Activated T-cell treated with anti-CD3 and anti-CD28 coated beads, Interleukin-2, amount 50 U/mL, for 72 hours (primary cell): ENCODE results near the gene MAPRE3. TPM values are rescaled to one million over a fixed set of nuclear protein-coding genes. Genes with fewer than 3 reads are reported as not detected.

ENCODE experiments used
- ATAC-seq, 2 donors: fragments of 150-1000 bp; cut with Tn5 transposase; replicated peaks in 1 of 2; 2 replicates each; pipeline ENCODE4 v1.10.0; 2021; ENCODE audit warnings: moderate library complexity in 2 of 2, mild to moderate bottlenecking in 1 of 2
- DNase-seq, 2 donors: peaks; one replicate each; pipeline ENCODE4 v3.0.0; 2021 to 2022; ENCODE audit warnings: mixed read lengths in 1 of 2
- H3K27ac Mint-ChIP-seq: one replicate; pipeline ENCODE4 v1.8.0; 2022; ENCODE audit warnings: mild to moderate bottlenecking, moderate library complexity, mixed read lengths
- H3K27me3 Mint-ChIP-seq: one replicate; pipeline ENCODE4 v1.8.0; 2022; ENCODE audit warnings: low read depth, mixed read lengths
- H3K36me3 Mint-ChIP-seq, 2 donors: one replicate each; pipeline ENCODE4 v1.8.0; 2022; ENCODE audit warnings: mixed read lengths in 2 of 2, mild to moderate bottlenecking in 1 of 2; ENCODE audit not compliant: insufficient read depth in 2 of 2
- H3K4me1 Mint-ChIP-seq: one replicate; pipeline ENCODE4 v1.8.0; 2022; ENCODE audit warnings: low read depth, mixed read lengths
- H3K4me3 Mint-ChIP-seq, 2 donors: one replicate each; pipeline ENCODE4 v1.8.0; 2022; ENCODE audit warnings: mild to moderate bottlenecking in 2 of 2, mixed read lengths in 2 of 2, moderate library complexity in 2 of 2
- H3K9me3 Mint-ChIP-seq, 2 donors: one replicate each; pipeline ENCODE4 v1.8.0; 2022; ENCODE audit warnings: mixed read lengths in 2 of 2
- total RNA-seq, 2 donors: library from RNA; stranded (reverse); gene quantifications; one replicate each; pipeline ENCODE4 v1.2.3, GENCODE V29; 2022

Gene MAPRE3
- total RNA-seq, 2 donors from 2014 or later: 4.8 to 5.3 TPM

- Mint-ChIP-seq H3K4me1 (peaks cover 27% of the 10 kb centered on the region), H3K4me3 (peak overlapping the region; percentile 94 to 97), H3K27me3 (no peaks in the 10 kb centered on the region), H3K36me3 (peaks cover 6 to 7% of the 10 kb centered on the region in 2 donors), H3K9me3 (peaks cover 0 to 1% of the 10 kb centered on the region in 2 donors), H3K27ac (peak overlapping the region; percentile 100)
- peak; percentile 89 to 91 for DNase-seq
- peak; percentile 68 to 77 for ATAC-seq
These were observed 80.0 kb downstream of the MAPRE3 start for GRCh38 chr2:27050281-27050995.

GRCh38 chr2:27050996-27051901 is 80.8 kb downstream of the MAPRE3 start, which contains the start of gene AGBL5:
Gene AGBL5 (plus strand): TSS chr2:27051668. CDS start chr2:27052959, 1,291 bp downstream.
- Mint-ChIP-seq H3K27me3 (no peaks in the 10 kb centered on the region), H3K4me3 (peak within 1 kb of the TSS; percentile 94 to 97), H3K27ac (peak within 1 kb of the TSS; percentile 100), H3K9me3 (peaks cover 0 to 1% of the 10 kb centered on the region in 2 donors), H3K36me3 (peaks cover 7% of the 10 kb centered on the region in 2 donors), H3K4me1 (peaks cover 27% of the 10 kb centered on the region)
- DNase-seq (peak; percentile 96 to 98), ATAC-seq (peak; percentile 81 to 83)

- H3K27ac Mint-ChIP-seq: peak overlapping the region; percentile 73
- H3K4me1 Mint-ChIP-seq: peaks cover 27% of the 10 kb centered on the region
- H3K4me3 Mint-ChIP-seq: peak overlapping the region; percentile 84 to 89
- H3K9me3 Mint-ChIP-seq: peaks cover 0 to 1% of the 10 kb centered on the region in 2 donors
- H3K36me3 Mint-ChIP-seq: peaks cover 7 to 9% of the 10 kb centered on the region in 2 donors
- H3K27me3 Mint-ChIP-seq: no peaks in the 10 kb centered on the region
- ATAC-seq (no peak), DNase-seq (no peak)
These were observed 81.6 kb downstream of the MAPRE3 start for GRCh38 chr2:27051902-27052645.

DNA sequence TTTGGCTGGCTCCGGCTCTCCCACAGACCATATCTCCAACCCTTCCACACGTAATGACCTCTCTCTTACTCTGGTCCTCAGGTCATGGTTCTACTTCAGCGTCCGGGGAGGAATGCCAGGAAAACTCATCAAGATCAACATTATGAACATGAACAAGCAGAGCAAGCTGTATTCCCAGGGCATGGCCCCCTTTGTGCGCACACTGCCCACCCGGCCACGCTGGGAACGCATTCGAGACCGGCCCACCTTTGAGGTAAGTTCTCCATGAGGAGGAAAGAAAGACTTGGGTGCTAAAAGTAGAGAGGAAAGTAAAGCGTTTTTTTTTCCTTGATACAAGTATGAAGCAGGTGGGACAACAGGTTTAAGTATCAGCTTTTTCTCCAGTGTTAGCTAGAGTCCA is 82.9 kb downstream of the MAPRE3 start:
- peaks cover 7% of the 10 kb centered on the region in 2 donors for H3K36me3 Mint-ChIP-seq
- no peak overlapping the region for H3K4me3 Mint-ChIP-seq
- no peak overlapping the region for H3K27ac Mint-ChIP-seq
- no peaks in the 10 kb centered on the region for H3K27me3 Mint-ChIP-seq
- DNase-seq: no peak
- H3K9me3 Mint-ChIP-seq: peaks cover 0 to 1% of the 10 kb centered on the region in 2 donors
- peaks cover 27% of the 10 kb centered on the region for H3K4me1 Mint-ChIP-seq
- ATAC-seq: no peak

DNA sequence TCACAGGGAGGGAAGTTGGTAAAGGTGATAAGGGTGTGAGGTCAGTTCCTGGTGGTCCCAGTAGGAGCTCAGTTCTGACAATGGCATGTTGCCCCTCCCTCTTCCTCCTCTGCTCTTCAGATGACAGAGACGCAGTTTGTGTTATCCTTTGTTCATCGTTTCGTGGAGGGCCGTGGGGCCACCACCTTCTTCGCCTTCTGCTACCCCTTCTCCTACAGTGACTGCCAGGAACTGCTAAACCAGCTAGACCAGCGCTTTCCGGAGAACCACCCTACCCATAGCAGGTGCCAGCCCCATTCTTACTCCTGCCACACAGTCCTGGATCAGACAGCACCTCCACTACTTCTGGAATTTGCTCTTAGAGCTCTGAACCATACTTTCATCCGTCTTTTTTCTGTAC is 83.3 kb downstream of the MAPRE3 start:
- no peak for DNase-seq
- peaks cover 27% of the 10 kb centered on the region for H3K4me1 Mint-ChIP-seq
- H3K27ac Mint-ChIP-seq: no peak overlapping the region
- no peaks in the 10 kb centered on the region for H3K27me3 Mint-ChIP-seq
- ATAC-seq: no peak
- no peak overlapping the region for H3K4me3 Mint-ChIP-seq
- peaks cover 7% of the 10 kb centered on the region in 2 donors for H3K36me3 Mint-ChIP-seq
- H3K9me3 Mint-ChIP-seq: peaks cover 0 to 1% of the 10 kb centered on the region in 2 donors

GRCh38 chr2:27054721-27055120 is 84.3 kb downstream of the MAPRE3 start:
- Mint-ChIP-seq H3K27ac (no peak overlapping the region), H3K27me3 (no peaks in the 10 kb centered on the region), H3K4me3 (no peak overlapping the region), H3K9me3 (peaks cover 0 to 1% of the 10 kb centered on the region in 2 donors), H3K4me1 (peaks cover 22% of the 10 kb centered on the region), H3K36me3 (peaks cover 7% of the 10 kb centered on the region in 2 donors)
- DNase-seq: no peak
- no peak for ATAC-seq

DNA sequence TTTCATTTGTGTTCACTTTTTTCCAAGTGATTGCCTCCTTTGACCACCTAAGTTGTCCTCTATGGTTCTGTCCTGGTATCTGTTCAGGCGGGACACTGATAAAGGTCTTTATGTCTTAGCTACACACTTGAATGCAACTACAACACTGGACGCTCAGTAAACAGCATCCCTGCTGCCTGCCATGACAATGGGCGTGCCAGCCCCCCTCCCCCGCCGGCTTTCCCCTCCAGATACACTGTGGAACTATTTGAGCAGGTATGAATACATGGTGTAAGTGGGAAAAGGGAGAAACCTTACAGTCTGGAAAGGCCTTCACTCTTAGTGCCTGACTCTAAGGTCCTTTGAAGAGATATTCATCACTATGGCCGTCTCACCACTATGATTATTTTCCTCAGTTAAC is 86.7 kb downstream of the MAPRE3 start:
- Mint-ChIP-seq H3K4me3 (no peak overlapping the region), H3K4me1 (peaks cover 4% of the 10 kb centered on the region), H3K9me3 (no peaks in the 10 kb centered on the region), H3K27ac (no peak overlapping the region), H3K36me3 (peaks cover 0 to 10% of the 10 kb centered on the region in 2 donors), H3K27me3 (no peaks in the 10 kb centered on the region)
- DNase-seq: no peak
- no peak for ATAC-seq

GRCh38 chr2:27058210-27058609 is 87.8 kb downstream of the MAPRE3 start:
- Mint-ChIP-seq H3K36me3 (peaks cover 0 to 15% of the 10 kb centered on the region in 2 donors), H3K4me3 (no peak overlapping the region), H3K27me3 (no peaks in the 10 kb centered on the region), H3K9me3 (no peaks in the 10 kb centered on the region), H3K27ac (no peak overlapping the region), H3K4me1 (no peaks in the 10 kb centered on the region)
- ATAC-seq (no peak), DNase-seq (no peak)

GRCh38 chr2:27059141-27059820 is 88.8 kb downstream of the MAPRE3 start:
- Mint-ChIP-seq H3K4me3 (no peak overlapping the region), H3K27me3 (no peaks in the 10 kb centered on the region), H3K9me3 (no peaks in the 10 kb centered on the region), H3K36me3 (peaks cover 0 to 11% of the 10 kb centered on the region in 2 donors), H3K4me1 (no peaks in the 10 kb centered on the region), H3K27ac (no peak overlapping the region)
- DNase-seq: no peak
- no peak for ATAC-seq

DNA sequence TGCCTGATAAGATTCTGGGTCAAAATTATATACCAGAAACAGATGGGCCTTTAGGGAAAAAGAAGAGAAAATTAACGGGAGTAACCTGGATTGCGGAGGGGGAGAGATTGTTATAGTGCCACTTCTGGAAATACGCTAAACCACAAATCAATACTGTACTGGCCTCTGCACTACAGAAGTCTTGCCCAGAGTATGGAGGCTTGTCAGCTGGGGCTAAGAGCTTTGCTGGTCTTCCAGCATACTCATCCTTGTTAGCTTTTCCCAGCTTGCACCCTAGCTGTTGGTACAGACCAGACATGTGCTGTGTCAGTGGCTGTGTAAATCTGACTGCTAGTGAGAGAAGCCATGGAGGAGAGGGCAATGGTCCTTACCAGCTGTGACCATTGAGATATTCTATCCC is 89.9 kb downstream of the MAPRE3 start:
- Mint-ChIP-seq H3K9me3 (no peaks in the 10 kb centered on the region), H3K4me3 (no peak overlapping the region), H3K27ac (no peak overlapping the region), H3K36me3 (peaks cover 0 to 15% of the 10 kb centered on the region in 2 donors), H3K27me3 (no peaks in the 10 kb centered on the region), H3K4me1 (no peaks in the 10 kb centered on the region)
- DNase-seq (no peak), ATAC-seq (no peak)

DNA sequence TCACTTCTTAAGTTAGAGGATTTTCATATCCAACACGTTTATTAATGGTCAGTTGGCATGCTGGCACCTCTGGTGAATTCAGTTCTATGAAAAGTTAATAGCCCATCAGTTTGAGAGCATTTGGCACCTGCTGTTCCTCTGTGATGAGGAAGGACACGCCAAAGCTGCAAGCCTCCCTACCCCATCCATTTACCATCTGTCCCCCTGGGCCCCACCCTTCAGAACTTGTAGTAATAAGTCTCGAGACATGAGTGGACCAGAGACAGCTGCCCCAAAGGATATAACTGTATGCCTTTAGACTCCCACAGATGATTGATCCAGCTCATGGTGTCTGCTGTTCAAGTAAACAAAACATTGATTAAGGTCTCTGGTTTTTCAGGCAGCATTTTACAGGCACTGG is 94.7 kb downstream of the MAPRE3 start:
- peaks cover 22% of the 10 kb centered on the region for H3K4me1 Mint-ChIP-seq
- H3K27me3 Mint-ChIP-seq: no peaks in the 10 kb centered on the region
- no peaks in the 10 kb centered on the region for H3K9me3 Mint-ChIP-seq
- ATAC-seq (no peak), DNase-seq (no peak)
- peaks cover 8 to 32% of the 10 kb centered on the region in 2 donors for H3K36me3 Mint-ChIP-seq
- no peak overlapping the region for H3K4me3 Mint-ChIP-seq
- H3K27ac Mint-ChIP-seq: peak overlapping the region; percentile 15

DNA sequence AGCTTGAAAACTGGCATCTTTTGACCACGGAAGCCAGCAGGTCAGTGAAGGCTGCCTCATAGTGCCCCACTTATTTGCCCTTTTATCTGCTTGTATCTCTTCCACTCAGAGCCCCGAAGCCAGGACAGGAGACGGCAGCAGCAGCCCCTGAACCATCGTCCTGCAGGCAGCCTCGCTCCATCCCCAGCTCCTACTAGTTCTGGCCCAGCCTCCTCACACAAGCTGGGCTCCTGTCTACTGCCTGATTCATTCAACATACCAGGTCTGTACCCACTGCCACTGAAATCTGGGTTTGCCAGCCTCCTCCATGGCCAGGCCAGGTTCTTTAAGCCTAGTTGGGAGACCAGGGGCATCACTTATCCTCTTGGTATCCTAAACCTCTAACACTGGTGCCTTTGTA is 96.9 kb downstream of the MAPRE3 start:
- peaks cover 37% of the 10 kb centered on the region for H3K4me1 Mint-ChIP-seq
- H3K4me3 Mint-ChIP-seq: no peak overlapping the region
- no peak for DNase-seq
- no peaks in the 10 kb centered on the region for H3K27me3 Mint-ChIP-seq
- peak overlapping the region; percentile 50 for H3K27ac Mint-ChIP-seq
- no peaks in the 10 kb centered on the region for H3K9me3 Mint-ChIP-seq
- ATAC-seq: no peak
- peaks cover 9 to 30% of the 10 kb centered on the region in 2 donors for H3K36me3 Mint-ChIP-seq
